Liver (tissue), 9 donors: Measurements from ENCODE around the gene TBC1D4. TPM values are rescaled to one million over a fixed set of nuclear protein-coding genes. Genes with fewer than 3 reads are reported as not detected.

ENCODE experiments used
- DNase-seq: peaks from one replicate; pipeline ENCODE4 v3.0.0-alpha.2; 2017; ENCODE audit warnings: low spot score
- H3K27ac ChIP-seq, 2 donors: one replicate each; pipeline ENCODE4 v1.7.0; 2013; ENCODE audit warnings: inconsistent platforms in 2 of 2, low read length in 2 of 2, control low read depth in 1 of 2, low read depth in 1 of 2, mild to moderate bottlenecking in 1 of 2
- H3K27me3 ChIP-seq, 4 donors: one replicate each; pipeline versions ENCODE4 v1.6.1 to v1.7.0; 2013; ENCODE audit warnings: low read length in 3 of 4, inconsistent platforms in 1 of 4, mild to moderate bottlenecking in 1 of 4, moderate library complexity in 1 of 4; ENCODE audit not compliant: control insufficient read depth in 4 of 4, insufficient read depth in 4 of 4
- H3K36me3 ChIP-seq, 4 donors: one replicate each; pipeline versions ENCODE4 v1.6.1 to v1.7.0; 2013; ENCODE audit warnings: low read length in 3 of 4, mild to moderate bottlenecking in 3 of 4, low read depth in 1 of 4, moderate library complexity in 1 of 4; ENCODE audit not compliant: control insufficient read depth in 4 of 4, insufficient read depth in 3 of 4
- H3K4me1 ChIP-seq, 4 donors: one replicate each; pipeline versions ENCODE4 v1.6.1 to v1.7.0; 2013; ENCODE audit warnings: low read length in 3 of 4, mild to moderate bottlenecking in 3 of 4, moderate library complexity in 1 of 4; ENCODE audit not compliant: control insufficient read depth in 4 of 4, insufficient read depth in 4 of 4
- H3K4me3 ChIP-seq, 3 donors: one replicate each; pipeline versions ENCODE4 v1.6.1 to v1.7.0; 2013; ENCODE audit warnings: low read length in 3 of 3, control low read depth in 1 of 3, low read depth in 1 of 3, mild to moderate bottlenecking in 1 of 3
- H3K9ac ChIP-seq, 2 donors: one replicate each; pipeline ENCODE4 v1.7.0; 2013; ENCODE audit warnings: low read length in 2 of 2, mild to moderate bottlenecking in 2 of 2, moderate library complexity in 2 of 2, control low read depth in 1 of 2, low read depth in 1 of 2
- H3K9me3 ChIP-seq, 4 donors: one replicate each; pipeline versions ENCODE4 v1.6.1 to v1.7.0; 2013; ENCODE audit warnings: low read length in 3 of 4; ENCODE audit not compliant: control insufficient read depth in 4 of 4
- EGR1 ChIP-seq, 2 donors: IDR thresholded peaks; 2 replicates each; pipeline ENCODE4 v1.6.1; 2016 to 2018; ENCODE audit warnings: antibody characterized with exemption in 2 of 2, low read depth in 2 of 2
- FOXA1 ChIP-seq: IDR thresholded peaks from 2 replicates; pipeline ENCODE4 v1.6.1; 2016; ENCODE audit warnings: antibody characterized with exemption
- FOXA2 ChIP-seq: IDR thresholded peaks from 2 replicates; pipeline ENCODE4 v1.6.1; 2016; ENCODE audit warnings: antibody characterized with exemption
- GABPA ChIP-seq, 2 donors: IDR thresholded peaks in 1 of 2; conservative IDR thresholded peaks in 1 of 2; 2 replicates each; pipeline ENCODE4 v1.6.1; 2016; ENCODE audit warnings: antibody characterized with exemption in 2 of 2, mild to moderate bottlenecking in 1 of 2, moderate library complexity in 1 of 2
- HNF4A ChIP-seq, 2 donors: conservative IDR thresholded peaks; 2 replicates each; pipeline ENCODE4 v1.6.1; 2016; ENCODE audit warnings: antibody characterized with exemption in 2 of 2, mild to moderate bottlenecking in 2 of 2
- HNF4G ChIP-seq: IDR thresholded peaks from 2 replicates; pipeline ENCODE4 v1.6.1; 2016; ENCODE audit warnings: antibody characterized with exemption
- JUND ChIP-seq, 2 donors: IDR thresholded peaks; 2 replicates each; pipeline ENCODE4 v1.6.1; 2016; ENCODE audit warnings: antibody characterized with exemption in 2 of 2
- NR2F2 ChIP-seq: IDR thresholded peaks from 2 replicates; pipeline ENCODE4 v1.6.1; 2016; ENCODE audit warnings: antibody characterized with exemption
- RAD21 ChIP-seq, 2 donors: IDR thresholded peaks; 2 replicates each; pipeline ENCODE4 v1.6.1; 2016; ENCODE audit warnings: antibody characterized with exemption in 2 of 2, mild to moderate bottlenecking in 2 of 2
- RXRA ChIP-seq, 2 donors: IDR thresholded peaks; 2 replicates each; pipeline ENCODE4 v1.6.1; 2017 to 2018; ENCODE audit warnings: antibody characterized with exemption in 2 of 2, mild to moderate bottlenecking in 1 of 2
- SP1 ChIP-seq: IDR thresholded peaks from 2 replicates; pipeline ENCODE4 v1.6.1; 2018; ENCODE audit warnings: antibody characterized with exemption, mild to moderate bottlenecking
- TAF1 ChIP-seq: conservative IDR thresholded peaks from 2 replicates; pipeline ENCODE4 v1.6.1; 2016; ENCODE audit warnings: antibody characterized with exemption, mild to moderate bottlenecking
- YY1 ChIP-seq: IDR thresholded peaks from 2 replicates; pipeline ENCODE4 v1.6.1; 2016; ENCODE audit warnings: antibody characterized with exemption, mild to moderate bottlenecking
- WGBS: extraction: QIAGEN DNeasy Blood & Tissue Kit; methylation state at CpG from one replicate; pipeline ENCODE4 v1.1.7; 2013; 5-methylcytosine and 5-hydroxymethylcytosine counted together
- polyA plus RNA-seq, 2 donors: library from polyadenylated mRNA; stranded (reverse) in 1 of 2; unstranded in 1 of 2; fragments of 200-250 nt in 1 of 2; fragments of >200 nt in 1 of 2; fragmentation: Nextera tagmentation in 1 of 2; extraction: Ambion mirVana in 1 of 2; gene quantifications; one replicate each; pipeline versions ENCODE4 v1.2.1 to v1.2.3, GENCODE V29; 2013 to 2015
- total RNA-seq, 2 donors: library from RNA; depleted of rRNA; stranded (reverse); fragments of >200 nt; gene quantifications; one replicate each; pipeline ENCODE4 v1.2.3, GENCODE V29; 2014
- TF ChIP-seq, protein P1 (sequence below): IDR thresholded peaks from 2 replicates; pipeline ENCODE4 v1.6.1; 2016; ENCODE audit warnings: antibody characterized with exemption
- TF ChIP-seq, protein P2 (sequence below): fragments of 150-350 bp; IDR thresholded peaks from 2 replicates; pipeline ENCODE4 v1.5.1; 2017; ENCODE audit warnings: improper control_type of control experiment, low read depth, low read length; ENCODE audit not compliant: missing input control
- TF ChIP-seq, protein P3 (sequence below): IDR thresholded peaks from 2 replicates; pipeline ENCODE4 v1.6.1; 2016; ENCODE audit warnings: antibody characterized with exemption, mild to moderate bottlenecking
- TF ChIP-seq, protein P4 (sequence below): IDR thresholded peaks from 2 replicates; pipeline ENCODE4 v1.6.1; 2016; ENCODE audit warnings: antibody characterized with exemption
- TF ChIP-seq, protein P5 (sequence below): IDR thresholded peaks from 2 replicates; pipeline ENCODE4 v1.6.1; 2016; ENCODE audit warnings: antibody characterized with exemption
- donor health status: healthy.
- donor health status: healthy.
- donor health status: healthy.
- donor health status: healthy.
- donor health status: healthy.

The TBC1D4 gene
- total and polyA plus RNA-seq, 4 donors: 2.3 to 11.1 (median 6.5) TPM

DNA sequence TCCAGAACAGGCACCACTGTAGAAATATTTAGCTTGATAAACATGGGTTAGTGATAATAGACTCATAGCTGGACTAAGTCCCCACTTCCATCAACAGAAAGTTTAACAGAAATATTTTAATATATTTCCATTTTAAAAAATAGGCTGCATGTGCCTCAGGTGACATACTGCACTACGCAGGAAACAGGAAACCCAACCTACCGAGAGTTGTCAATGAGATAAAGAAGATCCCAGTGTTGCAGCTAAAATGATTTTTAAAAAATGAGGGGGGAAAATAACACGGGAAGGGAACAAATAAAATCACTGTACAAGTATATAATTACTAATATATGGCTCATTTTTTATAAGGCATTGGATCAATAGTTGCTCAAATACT, 154.8 kb downstream of the TBC1D4 start:
- Histone ChIP-seq H3K9ac (peak overlapping the region in 1 of 2 donors; percentile 5), H3K4me3 (no peak overlapping the region), H3K9me3 (no peaks in the 10 kb centered on the region), H3K27me3 (no peaks in the 10 kb centered on the region), H3K27ac (no peak overlapping the region), H3K36me3 (no peaks in the 10 kb centered on the region), H3K4me1 (peaks cover 0 to 13% (median 6%) of the 10 kb centered on the region in 4 donors)
- 77% methylated on average over 3 of the region's 3 CpGs for WGBS
- TF ChIP-seq, protein P1, sequence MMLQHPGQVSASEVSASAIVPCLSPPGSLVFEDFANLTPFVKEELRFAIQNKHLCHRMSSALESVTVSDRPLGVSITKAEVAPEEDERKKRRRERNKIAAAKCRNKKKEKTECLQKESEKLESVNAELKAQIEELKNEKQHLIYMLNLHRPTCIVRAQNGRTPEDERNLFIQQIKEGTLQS: no peak
- TF ChIP-seq, protein P2, sequence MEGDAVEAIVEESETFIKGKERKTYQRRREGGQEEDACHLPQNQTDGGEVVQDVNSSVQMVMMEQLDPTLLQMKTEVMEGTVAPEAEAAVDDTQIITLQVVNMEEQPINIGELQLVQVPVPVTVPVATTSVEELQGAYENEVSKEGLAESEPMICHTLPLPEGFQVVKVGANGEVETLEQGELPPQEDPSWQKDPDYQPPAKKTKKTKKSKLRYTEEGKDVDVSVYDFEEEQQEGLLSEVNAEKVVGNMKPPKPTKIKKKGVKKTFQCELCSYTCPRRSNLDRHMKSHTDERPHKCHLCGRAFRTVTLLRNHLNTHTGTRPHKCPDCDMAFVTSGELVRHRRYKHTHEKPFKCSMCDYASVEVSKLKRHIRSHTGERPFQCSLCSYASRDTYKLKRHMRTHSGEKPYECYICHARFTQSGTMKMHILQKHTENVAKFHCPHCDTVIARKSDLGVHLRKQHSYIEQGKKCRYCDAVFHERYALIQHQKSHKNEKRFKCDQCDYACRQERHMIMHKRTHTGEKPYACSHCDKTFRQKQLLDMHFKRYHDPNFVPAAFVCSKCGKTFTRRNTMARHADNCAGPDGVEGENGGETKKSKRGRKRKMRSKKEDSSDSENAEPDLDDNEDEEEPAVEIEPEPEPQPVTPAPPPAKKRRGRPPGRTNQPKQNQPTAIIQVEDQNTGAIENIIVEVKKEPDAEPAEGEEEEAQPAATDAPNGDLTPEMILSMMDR: no peak
- no peak for TF ChIP-seq TAF1
- TF ChIP-seq, protein P3, sequence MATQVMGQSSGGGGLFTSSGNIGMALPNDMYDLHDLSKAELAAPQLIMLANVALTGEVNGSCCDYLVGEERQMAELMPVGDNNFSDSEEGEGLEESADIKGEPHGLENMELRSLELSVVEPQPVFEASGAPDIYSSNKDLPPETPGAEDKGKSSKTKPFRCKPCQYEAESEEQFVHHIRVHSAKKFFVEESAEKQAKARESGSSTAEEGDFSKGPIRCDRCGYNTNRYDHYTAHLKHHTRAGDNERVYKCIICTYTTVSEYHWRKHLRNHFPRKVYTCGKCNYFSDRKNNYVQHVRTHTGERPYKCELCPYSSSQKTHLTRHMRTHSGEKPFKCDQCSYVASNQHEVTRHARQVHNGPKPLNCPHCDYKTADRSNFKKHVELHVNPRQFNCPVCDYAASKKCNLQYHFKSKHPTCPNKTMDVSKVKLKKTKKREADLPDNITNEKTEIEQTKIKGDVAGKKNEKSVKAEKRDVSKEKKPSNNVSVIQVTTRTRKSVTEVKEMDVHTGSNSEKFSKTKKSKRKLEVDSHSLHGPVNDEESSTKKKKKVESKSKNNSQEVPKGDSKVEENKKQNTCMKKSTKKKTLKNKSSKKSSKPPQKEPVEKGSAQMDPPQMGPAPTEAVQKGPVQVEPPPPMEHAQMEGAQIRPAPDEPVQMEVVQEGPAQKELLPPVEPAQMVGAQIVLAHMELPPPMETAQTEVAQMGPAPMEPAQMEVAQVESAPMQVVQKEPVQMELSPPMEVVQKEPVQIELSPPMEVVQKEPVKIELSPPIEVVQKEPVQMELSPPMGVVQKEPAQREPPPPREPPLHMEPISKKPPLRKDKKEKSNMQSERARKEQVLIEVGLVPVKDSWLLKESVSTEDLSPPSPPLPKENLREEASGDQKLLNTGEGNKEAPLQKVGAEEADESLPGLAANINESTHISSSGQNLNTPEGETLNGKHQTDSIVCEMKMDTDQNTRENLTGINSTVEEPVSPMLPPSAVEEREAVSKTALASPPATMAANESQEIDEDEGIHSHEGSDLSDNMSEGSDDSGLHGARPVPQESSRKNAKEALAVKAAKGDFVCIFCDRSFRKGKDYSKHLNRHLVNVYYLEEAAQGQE: no peak
- no peak for TF ChIP-seq NR2F2
- no peak for TF ChIP-seq RAD21 (IDR thresholded peaks at IDR 0.05)
- no peak for TF ChIP-seq HNF4A (conservative IDR thresholded peaks at IDR 0.05)
- no peak for TF ChIP-seq EGR1 (IDR thresholded peaks at IDR 0.05; ENCODE audit: low read depth in 2 of 2)
- TF ChIP-seq FOXA1: no peak
- TF ChIP-seq HNF4G: no peak
- no peak for TF ChIP-seq YY1
- no peak for TF ChIP-seq FOXA2
- TF ChIP-seq, protein P4, sequence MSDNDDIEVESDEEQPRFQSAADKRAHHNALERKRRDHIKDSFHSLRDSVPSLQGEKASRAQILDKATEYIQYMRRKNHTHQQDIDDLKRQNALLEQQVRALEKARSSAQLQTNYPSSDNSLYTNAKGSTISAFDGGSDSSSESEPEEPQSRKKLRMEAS: no peak
- no peak for TF ChIP-seq RXRA (IDR thresholded peaks at IDR 0.05)
- TF ChIP-seq, protein P5, sequence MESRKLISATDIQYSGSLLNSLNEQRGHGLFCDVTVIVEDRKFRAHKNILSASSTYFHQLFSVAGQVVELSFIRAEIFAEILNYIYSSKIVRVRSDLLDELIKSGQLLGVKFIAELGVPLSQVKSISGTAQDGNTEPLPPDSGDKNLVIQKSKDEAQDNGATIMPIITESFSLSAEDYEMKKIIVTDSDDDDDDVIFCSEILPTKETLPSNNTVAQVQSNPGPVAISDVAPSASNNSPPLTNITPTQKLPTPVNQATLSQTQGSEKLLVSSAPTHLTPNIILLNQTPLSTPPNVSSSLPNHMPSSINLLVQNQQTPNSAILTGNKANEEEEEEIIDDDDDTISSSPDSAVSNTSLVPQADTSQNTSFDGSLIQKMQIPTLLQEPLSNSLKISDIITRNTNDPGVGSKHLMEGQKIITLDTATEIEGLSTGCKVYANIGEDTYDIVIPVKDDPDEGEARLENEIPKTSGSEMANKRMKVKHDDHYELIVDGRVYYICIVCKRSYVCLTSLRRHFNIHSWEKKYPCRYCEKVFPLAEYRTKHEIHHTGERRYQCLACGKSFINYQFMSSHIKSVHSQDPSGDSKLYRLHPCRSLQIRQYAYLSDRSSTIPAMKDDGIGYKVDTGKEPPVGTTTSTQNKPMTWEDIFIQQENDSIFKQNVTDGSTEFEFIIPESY: no peak
- TF ChIP-seq GABPA (IDR thresholded peaks at IDR 0.05 in 1 of 2, conservative IDR thresholded peaks at IDR 0.05 in 1 of 2): no peak
- no peak for TF ChIP-seq JUND (IDR thresholded peaks at IDR 0.05)
- no peak for TF ChIP-seq SP1
- no peak for DNase-seq
